HG02588 (cell line): ENCODE results near the gene FGF14.

ENCODE experiments used
- ATAC-seq: cut with Tn5 transposase; IDR thresholded peaks from one replicate; pipeline ENCODE4 v1.9.1; 2021; ENCODE audit warnings: mild to moderate bottlenecking, moderate library complexity; ENCODE audit not compliant: unreplicated experiment

FGF14 gene

DNA sequence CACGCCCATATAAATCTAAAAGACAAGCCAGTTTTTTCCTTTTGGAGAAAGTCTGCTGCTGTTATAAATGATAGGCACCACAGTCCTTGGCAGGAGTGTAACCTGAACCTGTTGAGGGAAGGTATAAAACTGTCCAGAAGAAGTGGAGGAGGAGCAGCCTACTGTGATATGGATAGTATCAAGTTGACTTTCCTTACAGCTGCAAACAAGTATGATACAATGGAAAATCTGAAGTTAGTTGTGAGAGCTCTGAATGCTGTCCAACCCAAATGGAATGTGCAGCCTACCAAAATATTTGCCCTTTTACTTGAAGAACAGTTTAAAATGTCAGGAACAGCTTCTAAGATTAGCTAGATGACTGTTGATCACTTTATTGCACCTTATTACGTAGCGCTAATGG, 399.6 kb downstream of the FGF14 start:
- no peak for ATAC-seq

DNA sequence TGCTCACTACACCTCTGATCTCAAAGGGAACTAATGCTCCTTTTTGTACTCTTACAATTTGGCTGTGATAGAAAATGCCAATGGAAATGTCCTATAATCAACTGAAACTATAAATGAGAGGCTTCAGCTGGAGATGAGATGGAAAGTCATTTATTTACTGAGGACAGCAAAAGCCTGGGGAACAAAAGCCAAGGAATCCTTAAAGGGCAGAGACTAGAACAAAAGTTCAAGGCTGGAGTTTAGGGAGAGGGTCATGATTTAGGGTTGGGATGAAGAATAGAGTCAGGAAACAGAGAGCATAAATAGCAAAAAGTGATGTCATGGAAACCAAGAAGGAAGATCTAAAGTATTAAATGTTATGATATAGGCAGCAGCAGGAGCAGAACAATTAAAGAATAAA, 401.1 kb downstream of the FGF14 start:
- ATAC-seq = no peak

DNA sequence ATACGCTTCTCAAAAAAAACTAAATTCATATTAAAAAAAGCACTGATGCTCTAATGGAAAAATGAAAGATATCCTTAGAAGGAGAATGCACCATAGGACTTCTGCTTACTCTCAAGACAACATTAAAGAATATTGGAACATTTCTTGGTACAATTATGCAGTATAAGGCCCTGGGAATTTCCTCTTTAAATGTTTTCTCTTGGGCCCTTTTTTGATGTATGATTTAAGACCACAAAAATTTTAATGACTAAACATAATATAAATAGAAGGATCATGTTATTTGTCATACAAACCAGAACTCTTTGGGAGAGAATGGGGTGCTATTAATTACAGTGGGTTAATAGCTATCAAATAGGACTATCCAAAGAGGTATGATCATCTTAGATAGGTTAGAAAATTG, 403.7 kb downstream of the FGF14 start:
- ATAC-seq = no peak

DNA sequence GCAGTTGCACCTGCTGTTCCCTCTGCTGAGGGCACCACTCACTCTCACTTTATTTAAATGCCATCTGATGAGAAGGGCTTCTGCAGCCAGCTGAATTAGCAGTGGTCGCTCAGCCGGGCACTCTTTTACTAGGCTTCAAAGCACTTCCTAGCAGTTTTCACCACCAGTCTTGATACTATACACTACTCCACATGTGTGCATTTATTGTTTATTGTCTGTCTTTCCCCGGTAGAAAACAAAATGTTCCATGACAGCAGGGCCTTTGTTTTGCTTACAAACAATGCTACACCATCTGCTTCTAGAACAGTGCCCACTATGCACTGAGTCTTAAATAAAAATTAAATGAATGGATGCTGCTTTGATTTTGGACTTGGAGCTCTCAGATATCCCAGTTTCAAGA, 404.9 kb downstream of the FGF14 start:
- no peak for ATAC-seq

DNA sequence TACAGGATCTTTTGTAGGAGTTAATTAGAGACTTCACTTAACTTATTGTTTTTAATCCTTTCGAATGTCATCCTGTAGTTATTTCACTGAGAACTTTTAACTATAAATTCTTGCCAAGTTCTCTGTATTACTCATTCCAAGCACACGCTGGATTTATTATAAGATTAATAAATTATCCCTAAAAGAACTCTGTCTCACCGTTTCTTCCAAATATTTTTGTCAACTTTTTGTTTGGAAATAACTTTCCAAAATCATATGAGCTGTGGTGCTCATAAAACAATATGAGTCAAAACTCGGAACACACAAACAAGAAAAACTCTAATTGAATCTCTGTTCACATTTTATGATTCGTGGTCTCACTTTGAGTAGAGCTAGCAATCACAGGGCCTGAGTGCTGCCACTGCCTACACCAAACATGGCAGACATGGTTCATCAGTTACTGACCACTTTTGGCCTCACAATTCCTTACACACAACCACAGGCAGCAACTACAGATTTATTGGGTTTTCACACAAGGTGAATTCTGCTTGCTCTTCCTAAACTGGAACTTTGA, 412.0 kb downstream of the FGF14 start:
- no peak for ATAC-seq

DNA sequence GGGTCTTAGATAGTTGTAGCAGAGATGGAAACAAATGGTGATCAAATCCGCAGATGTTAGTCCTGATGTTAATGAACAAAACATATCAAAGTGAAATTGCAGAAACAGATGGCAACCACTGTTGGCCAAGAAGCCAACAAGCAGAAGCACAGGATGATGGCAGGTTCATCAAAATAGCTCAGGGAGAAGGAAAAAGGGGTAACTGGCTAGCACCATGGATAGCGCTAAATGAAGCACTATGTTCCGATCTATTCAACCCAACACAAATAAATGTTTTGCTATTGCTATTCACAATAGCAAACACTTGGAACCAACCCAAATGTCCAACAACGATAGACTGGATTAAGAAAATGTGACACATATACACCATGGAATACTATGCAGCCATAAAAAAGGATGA, 413.7 kb downstream of the FGF14 start:
- ATAC-seq = no peak

DNA sequence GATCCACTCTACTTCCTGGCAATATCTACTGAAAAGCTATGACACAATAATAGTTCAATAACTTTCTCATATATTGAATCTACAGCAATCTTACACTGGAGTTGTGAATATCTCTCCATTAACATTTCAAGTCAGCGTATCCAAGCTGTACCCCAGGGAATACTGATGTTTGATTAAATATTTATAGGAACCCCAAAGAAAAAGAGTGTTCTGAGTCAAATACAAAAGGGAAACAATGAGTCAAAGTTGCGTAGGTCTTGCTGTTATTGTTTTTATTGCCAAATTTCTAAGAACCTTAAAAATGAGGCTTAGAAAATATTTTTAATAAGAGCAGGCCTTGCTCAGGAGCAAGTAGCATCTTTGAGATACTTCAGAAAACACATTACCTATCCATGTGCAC, 415.5 kb downstream of the FGF14 start:
- no peak for ATAC-seq

DNA sequence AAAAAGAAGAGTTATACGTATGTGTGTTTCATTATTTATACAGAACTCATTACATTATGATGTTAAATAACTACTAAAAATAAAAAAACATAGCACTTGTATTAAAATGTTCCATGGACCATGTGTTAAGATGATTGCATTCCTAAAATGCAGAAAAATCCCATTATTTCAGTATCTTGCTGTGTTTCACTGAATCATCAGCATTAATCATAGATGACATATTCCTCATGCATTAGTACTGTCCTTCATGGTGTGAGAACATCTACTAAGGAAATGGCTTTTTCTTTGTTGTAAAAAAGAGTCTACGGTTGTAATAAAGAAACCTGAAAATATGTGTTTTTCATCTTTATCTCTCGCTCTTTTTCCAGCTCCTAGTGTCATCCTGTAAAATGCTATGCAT, 416.5 kb downstream of the FGF14 start:
- no peak for ATAC-seq

DNA sequence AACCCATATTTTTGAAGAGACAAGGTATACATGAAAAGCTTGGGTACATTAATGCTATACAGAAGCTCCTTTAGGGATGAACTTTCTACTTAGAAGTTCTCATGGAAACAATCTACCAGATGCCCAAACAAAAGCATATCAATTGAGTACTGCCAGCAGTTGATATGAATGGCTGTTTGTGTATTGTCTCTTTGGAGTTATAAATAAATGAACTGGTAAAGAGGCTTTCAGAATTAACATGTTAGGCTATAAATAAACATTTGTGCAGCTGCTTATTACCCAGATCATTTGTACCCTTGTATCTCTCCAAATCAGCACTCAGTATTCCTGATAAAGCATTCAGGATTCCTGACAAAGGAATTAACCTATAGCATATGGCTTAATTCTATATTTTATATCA, 418.9 kb downstream of the FGF14 start:
- ATAC-seq = no peak

DNA sequence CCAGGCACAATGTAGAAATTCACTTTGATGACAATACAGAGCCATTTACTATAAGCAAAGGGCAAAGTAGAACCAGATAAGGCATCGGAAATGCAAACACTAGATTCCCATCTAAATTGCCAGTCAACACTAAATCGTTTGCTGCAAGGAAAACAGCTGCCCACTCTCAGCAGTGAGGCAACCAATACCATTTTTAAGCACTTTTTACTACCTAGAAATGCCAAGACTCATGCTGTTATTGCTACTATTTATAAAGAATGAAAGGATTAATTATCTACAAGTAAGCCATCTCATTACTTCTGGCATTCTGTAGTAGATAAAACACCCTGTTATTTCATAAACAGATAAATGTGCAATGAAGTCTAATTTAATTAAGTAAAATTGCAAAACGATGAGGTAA, 422.0 kb downstream of the FGF14 start:
- ATAC-seq = no peak

DNA sequence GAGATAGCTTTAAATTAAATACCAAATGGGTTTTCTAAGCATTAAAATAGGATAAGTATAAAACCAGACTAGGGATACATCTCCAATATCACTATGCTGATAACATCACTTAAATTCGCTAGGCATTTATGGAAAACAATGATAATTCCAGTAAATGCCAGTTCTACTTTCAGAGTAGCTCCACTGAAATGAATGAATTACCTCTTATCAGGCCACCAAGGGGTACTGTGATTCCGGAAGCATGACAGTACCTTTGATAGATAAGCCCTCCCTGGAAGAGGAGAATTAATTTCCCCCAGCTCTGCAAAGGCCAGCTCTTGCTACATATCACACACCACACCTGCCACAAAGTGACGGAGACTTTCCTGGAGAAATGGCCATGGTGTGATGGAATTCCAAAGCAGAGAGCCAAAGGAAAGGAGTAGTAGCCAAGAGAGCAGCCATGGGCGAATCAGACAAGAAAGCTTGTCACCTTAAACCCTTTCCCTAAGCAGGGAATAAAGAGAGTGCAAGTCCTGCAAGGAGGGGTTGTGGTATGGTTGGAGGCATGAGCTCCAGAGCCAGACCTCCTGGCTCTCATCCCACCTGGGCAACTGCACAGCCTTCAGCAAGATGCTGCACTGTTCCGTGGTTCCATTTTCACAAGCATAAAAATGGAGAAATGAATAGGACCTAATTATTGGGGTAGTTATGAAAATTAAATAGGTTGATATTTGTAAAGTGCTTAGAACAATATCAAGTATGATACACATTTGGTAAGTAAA, 423.1 kb downstream of the FGF14 start:
- no peak for ATAC-seq

DNA sequence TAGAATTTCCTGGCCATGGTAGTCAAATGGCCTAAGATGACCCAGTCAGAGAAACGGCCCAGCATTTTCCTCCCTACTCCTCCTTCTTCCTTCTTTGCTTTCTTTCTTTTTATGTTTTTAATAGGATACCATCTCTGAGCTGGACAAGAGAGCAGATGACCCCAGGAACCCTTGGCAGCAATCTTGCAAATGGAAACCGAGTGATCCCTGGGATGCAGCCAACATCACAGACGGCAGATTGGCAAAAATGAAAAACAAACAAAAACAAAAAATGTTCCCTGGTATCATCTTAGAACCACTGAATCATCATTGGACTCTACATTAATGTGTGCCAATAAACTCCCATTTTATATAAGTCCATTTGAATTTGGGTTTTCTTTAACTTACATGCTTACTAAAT, 424.4 kb downstream of the FGF14 start:
- no peak for ATAC-seq

DNA sequence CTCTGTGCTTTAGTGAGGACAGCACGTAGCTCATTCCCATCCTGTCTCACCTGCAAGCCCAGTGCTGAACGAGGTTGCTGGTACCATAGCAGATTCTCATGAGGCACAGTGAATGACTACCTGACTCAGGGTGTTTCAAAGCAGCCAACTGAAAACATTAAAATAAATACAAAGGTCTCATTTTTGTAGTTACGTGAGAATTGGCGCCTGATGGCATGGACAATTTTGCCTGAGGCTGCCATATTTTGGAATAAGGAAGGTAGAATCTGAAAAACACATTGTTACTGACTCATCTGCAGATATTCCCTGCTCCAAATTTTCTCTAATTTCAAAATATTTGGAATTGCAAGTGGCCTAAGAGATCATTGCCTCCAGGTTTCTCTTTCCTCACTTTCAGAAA, 429.7 kb downstream of the FGF14 start:
- no peak for ATAC-seq

DNA sequence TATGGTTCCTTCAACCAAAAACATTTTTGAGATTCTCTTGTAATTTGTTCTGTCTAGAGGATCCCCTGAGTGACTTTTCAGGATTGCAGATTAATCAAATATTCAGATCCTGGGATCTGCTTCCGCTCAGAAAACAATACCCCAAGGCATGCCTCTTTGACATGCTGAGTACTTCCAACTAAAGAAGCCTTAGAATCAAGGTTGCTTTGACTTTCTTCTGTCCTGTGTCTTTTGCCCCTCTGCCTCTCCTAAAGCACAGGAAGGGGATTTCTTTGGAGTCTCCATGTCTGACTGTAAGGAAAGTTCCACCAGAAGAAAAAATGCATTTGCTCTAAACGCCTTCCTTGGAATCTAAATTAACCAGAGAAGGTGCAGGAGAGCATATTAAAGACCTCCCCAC, 431.5 kb downstream of the FGF14 start:
- no peak for ATAC-seq

DNA sequence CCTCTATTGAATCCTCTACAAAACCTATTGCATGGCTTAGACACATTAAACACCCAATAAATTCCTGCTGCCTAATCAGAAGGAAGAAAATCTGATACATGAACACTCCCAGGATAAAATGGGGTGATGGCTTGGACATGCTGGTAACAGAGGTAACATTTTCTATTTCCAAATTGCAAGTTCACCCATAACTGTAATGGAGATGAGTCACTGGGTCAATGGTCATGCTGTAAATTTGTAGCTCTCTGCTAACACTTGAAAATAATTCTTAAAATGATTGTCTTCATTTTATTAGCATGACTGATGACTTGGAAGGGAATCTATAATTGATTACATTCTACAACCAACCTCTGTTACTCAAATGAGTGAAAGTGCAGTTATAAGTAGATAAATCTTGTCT, 434.1 kb downstream of the FGF14 start:
- ATAC-seq = no peak

DNA sequence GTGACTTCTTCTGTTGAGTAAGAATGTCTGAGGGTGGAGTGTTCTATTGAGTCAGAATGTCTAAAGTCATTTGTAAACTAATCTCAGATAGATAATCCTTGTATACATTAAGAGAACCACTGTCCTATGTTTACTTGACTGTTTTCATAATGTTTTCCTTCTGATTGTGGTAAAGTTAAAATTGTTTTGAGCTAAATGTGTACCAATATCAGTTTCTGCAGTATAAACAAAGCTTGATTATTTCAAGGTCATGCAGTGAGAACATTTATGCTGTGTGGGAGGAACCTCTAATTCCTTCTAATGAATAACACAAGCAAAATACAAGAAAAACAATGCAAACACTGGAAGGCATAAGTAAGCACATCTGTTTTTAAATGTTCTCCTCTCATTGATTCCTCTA, 434.6 kb downstream of the FGF14 start:
- no peak for ATAC-seq

DNA sequence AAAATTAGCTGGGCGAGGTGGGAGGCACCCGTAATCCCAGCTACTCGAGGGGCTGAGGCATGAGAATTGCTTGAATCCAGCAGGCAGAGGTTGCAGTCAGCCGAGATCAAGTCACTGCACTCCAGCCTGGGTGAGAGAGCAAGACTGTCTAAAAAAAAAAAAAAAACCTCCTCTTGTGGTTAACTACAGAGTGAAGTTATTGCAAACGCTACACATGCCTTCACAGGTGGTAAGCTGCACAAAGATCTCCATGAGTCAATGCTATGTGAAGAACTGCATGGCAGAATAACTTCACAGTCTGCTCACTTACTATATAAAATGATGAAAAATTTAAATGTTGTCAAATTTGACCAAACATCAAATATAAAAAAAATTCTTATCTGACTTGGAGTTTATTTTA, 436.8 kb downstream of the FGF14 start:
- ATAC-seq = no peak

DNA sequence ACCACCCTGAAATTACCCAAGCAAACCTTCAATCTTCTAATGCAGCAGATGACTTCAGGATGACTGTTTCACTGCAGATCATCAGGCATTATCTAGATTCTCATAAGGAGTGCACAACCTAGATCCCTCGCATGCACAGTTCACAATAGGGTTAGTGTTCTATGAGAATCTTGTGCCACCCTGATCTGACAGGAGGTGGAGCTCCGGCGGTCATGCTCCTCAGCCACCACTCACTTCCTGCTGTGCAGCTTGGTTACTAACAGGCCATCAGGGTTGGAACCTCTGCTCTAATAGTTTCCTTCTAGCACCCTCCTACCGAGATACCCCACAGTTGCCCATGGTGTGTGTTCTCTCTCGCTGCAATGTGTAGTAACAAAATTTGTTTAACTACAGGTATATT, 442.8 kb downstream of the FGF14 start:
- no peak for ATAC-seq

DNA sequence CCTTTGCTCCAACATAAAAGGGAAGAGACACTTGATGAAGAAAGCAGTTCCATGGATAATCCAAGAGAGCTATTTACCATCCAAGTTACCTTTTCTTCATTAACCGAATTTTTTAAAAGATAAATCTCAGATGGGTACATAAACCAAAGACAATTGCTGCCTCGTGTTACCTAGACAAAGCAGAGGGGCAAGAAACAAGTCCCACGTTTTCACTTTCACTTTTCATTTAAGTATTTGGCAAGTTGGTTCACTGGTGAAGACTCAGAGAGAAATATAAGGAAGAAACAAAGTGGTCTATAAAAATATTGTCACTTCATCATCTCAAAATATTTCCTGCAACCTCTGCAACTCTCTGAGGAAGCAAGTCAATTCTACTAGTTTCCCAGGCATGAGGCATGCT, 446.1 kb downstream of the FGF14 start:
- ATAC-seq = no peak

DNA sequence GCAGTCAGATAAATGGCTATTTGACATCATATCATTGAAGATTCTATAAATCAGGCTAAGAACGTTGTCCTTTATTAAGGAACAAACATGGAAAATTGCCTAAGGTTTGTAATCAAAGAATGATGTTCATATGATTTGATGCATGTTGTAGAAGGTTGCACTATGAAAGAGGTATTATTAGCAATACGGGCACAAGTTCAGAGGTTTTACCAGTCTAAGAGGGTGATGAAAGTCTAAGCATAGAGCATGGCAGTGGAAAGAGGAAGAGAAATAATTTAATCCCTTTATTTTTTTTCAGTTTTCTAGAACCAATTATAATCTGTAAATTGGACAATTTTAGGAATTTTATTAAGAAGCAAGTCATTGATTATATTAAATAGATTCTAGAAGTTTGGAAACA, 450.7 kb downstream of the FGF14 start:
- ATAC-seq = no peak

DNA sequence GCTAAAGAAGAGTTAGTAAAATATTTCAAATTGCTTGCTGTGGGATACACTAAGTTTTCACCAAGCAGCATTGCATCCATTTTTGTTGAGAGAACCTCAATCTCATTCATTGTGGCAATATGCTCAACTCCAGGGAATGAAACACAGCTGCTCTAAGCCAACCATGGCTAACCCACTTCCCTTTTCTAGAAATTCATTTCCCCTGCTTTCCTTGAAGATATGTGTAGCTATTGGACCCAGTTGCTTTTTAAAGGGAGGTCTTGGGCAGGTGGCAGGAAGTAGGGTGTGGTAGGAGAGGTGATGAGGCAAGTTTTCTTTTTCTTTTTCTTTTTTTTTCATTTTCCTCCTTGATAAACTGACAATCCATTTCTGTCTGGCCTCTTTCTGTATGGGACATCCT, 452.2 kb downstream of the FGF14 start:
- no peak for ATAC-seq

DNA sequence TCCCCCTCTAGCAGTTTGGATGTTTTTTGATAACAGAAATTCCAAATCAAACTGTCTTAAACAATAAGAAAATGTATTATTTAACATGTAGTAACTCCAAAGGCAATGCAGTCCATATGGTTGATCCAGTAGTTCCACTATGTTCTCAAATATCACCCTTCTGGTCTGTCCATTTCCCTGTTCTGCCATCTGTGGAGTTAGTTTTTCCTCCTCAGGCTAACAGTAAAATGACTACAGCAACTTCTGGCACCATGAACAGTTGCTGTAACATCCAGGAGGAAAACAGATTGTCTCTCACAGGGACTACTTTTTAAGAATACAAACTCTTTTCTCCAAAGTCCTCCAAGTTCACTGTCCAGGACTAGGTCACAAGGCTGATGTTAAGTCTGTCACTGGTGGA, 455.4 kb downstream of the FGF14 start:
- no peak for ATAC-seq

DNA sequence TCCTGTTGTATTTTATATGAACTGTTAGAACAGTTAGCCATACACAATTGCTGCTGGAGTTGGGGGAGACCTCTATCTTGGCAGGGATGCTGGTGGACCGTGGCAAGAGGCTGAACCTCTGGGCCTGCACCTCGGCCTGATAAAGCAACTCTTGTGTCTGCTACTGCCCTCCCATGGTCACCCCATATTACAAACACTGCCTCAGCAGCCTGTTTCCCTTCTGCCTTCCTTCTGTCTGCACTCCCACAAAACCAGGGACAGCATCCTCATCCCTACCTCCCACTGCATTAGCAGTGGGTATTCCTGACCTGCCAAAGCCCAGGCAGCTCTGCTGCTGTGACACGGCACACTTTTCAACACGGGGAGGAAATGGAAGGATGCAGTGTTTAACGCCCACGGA, 456.4 kb downstream of the FGF14 start:
- no peak for ATAC-seq
